Activated CD8-positive, alpha-beta memory T cell treated with anti-CD3 and anti-CD28 coated beads for 1 hour (primary cell): ENCODE measurements around the gene CPZ.
A peak's percentile ranks its signal among the peaks of the same experiment; 100 is the strongest.

ENCODE experiments used
- DNase-seq, 2 donors: peaks; one replicate each; pipeline ENCODE4 v3.0.0-alpha.2; 2020; ENCODE audit warnings: low read depth in 1 of 2; ENCODE audit errors: extremely low read depth in 1 of 2

The CPZ gene

DNA sequence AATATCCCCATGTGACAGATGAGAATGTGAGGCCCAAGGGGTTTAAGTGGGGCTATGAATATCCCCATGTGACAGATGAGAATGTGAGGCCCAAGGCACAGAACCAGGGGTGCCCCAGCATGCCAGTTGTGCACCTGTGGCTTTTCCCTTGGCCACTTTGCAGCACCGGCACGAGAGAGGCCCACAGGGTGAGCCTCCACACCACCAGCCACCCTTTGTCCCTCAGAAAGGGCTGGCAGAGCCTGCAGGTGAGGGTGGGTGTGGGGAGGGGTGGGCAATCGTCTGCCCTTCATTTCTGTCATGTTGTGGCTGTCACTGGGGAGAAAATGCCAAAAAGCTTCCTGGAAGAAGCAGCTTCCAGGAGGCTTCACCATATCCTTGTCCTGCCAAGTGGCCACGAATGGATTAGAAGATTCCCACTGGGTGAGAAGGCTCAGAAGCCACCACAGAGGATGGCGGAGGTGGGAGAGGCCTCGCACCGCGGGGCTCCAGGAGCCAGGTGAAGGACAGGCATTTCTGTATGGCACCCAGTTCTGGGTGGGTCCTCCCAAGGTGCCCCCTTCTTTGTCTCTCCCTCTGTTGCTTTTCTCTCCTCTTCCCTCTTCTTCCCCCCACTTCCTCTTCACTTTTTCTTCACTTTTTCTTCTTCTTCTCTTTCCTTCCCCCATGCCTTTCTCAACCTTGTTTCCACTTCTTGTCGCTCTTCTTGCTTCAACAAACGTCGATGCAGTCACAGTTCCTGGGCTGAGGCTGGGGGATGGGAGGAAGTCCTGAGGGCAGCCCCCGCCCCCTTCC, 12.8 kb upstream of the CPZ start:
- no peak for DNase-seq

DNA sequence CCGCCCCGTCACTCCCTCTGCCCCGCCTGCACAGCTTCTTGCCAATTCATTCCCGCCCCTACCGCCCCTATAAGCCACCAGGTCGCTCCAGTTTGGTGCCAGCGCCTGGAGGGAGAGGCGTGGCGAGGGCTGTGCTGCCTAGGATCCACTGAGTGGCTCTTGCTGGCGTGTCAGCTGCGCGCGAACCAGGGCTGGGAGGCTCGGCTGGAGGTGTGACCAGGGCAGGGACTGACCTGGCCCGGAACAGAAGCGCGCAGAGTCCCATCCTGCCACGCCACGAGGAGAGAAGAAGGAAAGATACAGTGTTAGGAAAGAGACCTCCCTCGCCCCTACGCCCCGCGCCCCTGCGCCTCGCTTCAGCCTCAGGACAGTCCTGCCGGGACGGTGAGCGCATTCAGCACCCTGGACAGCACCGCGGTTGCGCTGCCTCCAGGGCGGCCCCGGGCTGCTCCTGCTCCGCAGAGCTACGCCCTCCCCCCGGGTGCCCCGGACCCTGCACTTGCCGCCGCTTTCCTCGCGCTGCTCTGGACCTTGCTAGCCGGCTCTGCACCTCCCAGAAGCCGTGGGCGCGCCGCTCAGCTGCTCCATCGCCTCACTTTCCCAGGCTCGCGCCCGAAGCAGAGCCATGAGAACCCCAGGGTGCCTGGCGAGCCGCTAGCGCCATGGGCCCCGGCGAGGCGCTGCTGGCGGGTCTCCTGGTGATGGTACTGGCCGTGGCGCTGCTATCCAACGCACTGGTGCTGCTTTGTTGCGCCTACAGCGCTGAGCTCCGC, 12.1 kb upstream of the CPZ start, which contains the start of gene GPR78:
Gene GPR78, plus strand, starts transcription at position 72 of the 773 bp plus-strand sequence. Its CDS starts 591 bp downstream, at position 663.
- peak in 1 of 2 donors; percentile 8 for DNase-seq

DNA sequence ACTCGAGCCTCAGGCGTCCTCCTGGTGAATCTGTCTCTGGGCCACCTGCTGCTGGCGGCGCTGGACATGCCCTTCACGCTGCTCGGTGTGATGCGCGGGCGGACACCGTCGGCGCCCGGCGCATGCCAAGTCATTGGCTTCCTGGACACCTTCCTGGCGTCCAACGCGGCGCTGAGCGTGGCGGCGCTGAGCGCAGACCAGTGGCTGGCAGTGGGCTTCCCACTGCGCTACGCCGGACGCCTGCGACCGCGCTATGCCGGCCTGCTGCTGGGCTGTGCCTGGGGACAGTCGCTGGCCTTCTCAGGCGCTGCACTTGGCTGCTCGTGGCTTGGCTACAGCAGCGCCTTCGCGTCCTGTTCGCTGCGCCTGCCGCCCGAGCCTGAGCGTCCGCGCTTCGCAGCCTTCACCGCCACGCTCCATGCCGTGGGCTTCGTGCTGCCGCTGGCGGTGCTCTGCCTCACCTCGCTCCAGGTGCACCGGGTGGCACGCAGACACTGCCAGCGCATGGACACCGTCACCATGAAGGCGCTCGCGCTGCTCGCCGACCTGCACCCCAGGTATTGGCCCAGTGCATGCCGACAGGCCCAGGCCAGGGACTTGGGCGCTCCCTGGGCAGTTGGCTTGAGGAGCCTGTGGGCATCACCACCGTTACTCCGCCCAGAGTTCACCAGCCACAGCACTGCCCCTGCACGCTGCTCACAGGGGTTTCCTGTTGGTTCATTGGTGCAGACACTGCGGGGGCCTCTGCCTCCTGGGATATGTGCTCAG, 11.3 kb upstream of the CPZ start:
- no peak for DNase-seq

DNA sequence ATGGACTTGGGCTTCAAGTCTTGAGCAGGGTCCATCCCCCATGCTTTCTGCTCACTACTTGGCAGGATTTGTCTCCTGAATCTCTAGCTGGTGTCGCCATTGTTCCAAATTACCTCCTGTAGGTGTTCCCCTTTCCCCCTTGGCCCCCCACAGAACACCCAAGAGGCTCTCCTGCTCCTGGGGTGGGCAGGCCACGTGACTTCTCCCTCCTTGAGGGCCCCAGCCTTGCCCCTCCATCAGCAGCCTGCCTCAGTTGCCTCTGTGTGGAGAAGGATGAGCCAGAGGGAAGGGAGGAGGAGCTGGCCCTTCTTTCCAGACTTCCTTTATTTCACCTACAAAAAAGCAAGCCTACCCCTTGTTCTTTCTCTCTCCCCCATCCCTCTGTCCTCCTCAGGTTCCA, 10.5 kb upstream of the CPZ start:
- no peak for DNase-seq

DNA sequence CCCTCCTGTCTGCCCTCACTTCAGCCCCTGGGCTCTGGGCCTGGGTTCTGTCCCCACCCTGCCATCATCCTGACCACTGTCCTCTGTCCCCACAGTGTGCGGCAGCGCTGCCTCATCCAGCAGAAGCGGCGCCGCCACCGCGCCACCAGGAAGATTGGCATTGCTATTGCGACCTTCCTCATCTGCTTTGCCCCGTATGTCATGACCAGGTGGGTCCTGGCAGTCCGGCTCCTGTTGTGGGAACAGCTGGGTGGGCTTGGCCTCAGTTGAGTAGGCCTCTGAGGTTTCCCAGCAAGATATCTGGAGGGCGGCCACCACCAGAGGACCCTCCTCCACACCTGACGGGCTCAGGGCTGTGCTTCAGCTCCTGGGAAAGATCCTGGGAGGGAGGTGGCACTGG, 10.1 kb upstream of the CPZ start:
- DNase-seq: no peak

DNA sequence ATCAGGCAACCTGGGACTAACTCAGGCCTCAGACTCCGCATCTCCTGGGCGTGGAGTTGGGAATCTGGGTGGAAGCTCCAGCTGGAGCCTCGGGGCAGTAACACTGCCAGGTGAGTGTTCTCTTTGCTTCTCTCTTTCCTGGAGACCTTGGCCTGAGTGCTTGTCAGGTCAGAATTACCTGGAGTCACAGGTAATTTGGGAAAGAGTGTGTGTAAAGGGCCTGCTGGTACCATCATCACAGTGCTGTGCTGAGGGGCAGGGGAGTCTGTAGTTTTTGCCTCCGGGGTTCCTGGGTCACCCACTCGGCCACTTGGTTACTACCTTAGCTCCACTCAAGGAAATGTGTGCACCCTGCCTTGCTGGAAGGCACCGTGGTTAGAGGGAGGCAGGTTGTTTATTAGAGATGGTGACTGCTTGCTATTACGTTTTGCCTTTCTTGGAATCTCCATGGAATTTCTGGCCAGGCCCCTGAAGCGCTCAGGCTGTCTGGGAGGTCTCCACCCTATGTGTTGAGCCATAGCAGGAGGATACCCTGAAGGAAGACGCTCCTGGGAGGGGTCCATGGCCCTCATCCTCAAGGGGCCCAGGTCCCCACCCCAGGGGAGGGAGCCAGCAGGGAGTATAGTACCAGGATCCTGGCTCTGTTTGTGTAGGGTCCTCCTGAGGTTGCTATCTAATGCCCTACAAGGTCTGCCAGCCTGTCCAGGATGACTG, 9.5 kb upstream of the CPZ start:
- DNase-seq: no peak

DNA sequence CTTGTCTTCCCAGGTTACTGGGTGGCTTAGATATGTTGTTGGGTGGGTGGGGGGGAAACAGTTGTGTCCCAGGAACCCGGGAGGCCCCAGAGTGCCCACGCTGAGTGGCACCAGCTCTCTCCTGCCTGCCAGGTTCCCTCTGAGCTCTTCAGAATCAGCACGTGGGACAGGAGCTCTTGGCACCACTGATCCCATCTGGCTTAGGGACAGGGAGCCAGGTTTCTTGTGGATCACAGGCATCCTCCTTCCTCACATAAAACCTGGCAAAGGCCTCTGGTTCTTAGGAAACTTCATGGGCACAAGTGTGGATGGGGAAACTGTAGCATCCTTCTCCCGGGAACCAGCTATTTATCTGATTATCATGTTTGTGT, 8.9 kb upstream of the CPZ start:
- no peak for DNase-seq

DNA sequence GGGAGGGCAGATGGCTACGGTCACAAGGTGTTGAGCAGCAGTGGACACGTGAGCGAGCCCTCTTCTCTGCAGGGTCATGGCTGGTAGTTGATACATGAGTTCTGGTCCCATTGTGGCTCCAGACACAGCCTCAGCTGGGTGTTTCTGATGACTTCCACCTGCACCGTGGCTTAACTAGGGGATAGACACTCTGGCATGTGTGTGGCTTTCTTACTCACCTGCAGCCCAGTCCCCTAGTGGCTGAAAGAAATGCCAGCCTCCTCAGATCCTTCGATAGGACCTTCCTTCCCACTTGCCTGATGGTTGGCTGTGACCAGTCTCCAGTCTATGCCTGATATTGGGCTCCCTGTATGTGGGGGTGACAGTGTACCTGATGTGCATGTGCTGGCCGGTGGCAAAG, 7.4 kb upstream of the CPZ start:
- DNase-seq: no peak

DNA sequence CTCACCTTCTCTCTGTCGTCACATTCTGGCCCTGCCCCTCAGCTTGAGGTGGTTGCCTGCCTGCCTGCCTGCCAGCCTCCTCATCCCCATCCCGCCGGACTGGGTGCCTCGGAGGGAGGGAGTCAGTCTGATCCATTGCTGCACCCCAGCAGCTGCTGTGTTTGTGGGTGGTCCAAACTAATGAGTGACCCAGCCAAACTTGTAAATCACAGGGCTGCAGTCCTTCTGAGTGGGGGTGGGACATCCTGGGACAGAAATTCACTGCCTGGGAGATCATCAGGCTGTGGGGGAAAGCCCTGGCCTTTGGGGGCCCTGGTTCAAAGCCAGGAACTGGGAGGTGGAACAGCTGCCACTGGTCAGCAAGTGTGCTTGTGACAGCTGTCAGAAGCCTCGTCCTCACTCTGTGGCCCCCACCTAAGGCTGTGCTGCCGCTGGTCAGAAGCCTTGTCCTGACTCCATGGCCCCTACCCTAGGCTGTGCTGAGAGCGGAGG, 6.8 kb upstream of the CPZ start:
- no peak for DNase-seq

DNA sequence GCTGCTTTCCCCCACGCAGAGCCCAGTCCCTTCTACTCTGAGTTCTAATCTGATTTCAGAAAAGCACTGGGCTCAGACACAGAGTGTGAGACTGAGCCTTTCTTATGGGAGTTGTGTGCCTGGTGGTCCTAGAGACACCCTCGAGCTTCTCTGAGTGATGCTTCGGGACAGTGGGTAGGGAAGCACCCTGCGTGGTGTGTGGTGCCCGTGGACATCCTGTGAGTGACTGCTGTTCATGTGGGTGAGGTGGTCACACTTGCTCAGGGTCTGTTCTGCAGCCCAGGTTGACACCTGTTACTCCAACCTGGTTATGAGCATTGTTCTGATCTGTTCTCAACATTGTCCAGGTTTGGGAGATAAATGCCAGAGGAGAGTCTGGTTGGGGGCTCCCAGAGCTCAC, 6.3 kb upstream of the CPZ start:
- no peak for DNase-seq

DNA sequence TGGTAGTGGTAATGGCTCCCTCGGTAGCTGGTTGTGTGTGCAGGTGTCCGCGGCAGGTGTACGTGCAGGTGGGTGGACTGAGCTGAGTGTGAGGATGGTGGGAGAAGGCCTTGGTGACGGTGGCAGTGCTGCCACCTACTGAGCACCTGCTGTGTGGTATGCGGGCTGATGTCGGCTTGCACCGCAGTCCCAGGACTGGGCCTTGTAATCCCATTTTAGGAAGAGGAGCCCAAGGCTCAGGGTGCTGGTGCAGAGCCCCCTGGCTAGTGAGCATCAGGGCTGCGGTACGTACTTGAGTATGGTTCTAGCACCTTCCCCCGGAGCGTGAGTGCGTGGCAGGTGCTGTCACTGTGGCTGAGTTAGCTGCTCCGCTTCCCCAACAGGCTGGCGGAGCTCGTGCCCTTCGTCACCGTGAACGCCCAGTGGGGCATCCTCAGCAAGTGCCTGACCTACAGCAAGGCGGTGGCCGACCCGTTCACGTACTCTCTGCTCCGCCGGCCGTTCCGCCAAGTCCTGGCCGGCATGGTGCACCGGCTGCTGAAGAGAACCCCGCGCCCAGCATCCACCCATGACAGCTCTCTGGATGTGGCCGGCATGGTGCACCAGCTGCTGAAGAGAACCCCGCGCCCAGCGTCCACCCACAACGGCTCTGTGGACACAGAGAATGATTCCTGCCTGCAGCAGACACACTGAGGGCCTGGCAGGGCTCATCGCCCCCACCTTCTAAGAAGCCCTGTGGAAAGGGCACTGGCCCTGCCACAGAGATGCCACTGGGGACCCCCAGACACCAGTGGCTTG, 5.7 kb upstream of the CPZ start:
- DNase-seq: no peak

DNA sequence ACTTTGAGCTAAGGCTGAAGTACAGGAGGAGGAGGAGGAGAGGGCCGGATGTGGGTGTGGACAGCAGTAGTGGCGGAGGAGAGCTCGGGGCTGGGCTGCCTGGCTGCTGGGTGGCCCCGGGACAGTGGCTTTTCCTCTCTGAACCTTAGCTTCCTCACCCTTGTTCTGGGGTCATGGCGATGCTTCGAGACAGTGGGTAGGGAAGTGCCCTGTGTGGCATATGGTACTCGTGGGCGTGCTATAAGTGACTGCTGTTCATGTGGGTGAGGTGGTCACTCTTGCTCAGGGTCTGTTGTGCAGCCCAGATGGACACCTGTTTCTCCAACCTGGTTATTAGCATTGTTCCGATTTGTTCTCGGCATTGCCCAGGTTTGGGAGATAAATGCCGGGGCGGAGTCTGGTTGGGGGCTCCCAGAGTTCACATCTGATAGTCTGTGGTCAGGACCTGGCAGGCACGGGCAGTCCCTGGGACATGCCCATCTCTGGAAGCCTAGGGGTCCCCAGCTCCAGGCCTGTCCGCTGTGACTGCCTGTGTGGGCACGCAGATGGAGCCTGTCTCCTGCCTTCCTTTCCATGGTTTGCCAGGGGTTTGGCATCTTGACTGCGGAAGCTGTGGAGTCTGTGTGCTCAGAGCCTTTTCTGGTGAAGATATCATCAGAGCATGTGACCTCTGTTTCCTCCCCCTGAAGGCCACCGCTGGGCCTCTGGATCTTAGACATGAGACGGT, 4.9 kb upstream of the CPZ start:
- DNase-seq: no peak

DNA sequence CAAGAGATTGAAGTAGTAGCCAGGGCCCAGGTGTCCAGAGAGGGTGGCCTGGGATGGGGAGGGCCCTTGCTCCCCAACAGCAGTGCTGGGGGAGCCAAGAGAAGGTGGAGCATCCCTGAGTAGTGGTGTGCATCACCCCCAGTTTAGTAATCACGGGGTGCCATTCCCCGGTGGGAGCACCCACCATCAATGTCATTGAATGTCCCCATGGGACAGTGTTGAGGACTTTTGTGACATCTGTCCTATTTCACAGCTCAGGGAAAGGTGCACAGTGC, 4.4 kb upstream of the CPZ start:
- no peak for DNase-seq

DNA sequence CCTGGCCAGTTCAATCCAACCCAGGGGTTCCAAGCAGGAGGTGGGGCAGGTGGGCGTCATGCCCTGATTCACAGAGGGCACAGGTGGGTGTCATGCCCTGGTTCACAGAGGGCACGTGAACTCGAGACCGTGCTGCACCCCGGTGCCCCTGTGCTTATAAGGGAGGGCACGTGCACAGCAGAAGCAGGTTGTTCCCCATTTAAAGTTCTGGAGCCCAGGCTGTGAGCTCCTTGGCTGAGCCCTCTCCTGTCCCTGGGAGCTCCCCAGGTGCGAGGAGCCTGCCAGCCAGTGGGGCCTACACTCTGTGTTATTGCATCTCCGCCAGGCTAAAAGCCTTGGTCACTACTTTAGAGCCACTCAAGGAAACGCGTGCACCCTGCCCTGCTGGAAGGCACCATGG, 3.2 kb upstream of the CPZ start:
- DNase-seq: no peak

DNA sequence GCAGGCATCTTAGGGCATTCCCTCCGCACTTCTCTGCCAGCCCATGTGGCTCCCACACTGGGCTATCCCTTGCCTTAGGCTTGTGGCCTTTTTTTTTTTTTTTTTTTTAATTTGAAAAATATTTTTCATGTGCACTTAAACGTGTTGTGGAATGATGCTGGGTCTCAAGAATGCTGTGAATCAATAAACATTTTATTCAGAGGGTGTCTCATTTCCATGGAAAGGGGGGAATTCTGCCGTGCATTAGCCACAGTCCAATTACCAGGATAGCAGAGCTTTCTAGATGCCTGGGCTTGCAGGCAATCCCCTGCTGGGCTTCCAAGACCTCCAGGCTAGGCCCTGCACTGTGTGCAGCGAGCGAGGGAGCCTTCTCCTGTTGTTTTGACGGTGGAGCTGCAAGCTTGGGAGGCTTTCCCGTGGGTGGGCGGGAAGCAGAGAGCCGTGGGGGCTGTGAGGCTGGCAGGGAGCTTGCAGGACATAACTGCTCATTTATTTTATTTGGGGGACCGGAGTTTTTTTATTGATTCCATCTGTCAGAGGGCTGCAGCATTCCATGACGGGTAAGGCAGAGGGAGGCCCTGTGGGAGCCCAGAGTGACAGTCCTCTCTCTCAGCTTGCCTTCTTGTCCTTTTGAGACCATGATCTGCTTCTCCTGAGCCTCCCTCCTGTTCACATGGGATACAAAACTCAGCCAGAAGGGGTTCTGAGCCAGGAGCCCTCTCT, 2.6 kb upstream of the CPZ start:
- DNase-seq: no peak

DNA sequence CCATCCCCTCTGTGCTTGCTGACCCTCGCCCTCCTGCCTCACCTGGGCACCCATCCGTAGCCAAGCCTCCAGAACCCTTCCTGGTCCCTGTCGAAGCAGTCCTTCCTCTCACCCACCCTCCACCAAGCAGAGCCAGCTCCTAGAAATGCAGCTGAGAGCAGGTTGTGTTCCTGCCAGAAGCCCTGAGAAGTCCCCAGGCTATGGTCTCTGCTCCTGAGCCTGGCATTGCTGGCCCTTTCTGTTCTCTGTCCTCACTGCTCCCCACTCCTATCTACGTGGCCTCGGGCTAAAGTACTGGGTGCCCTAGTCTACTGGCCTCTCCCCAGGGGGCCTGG, 2.1 kb upstream of the CPZ start:
- no peak for DNase-seq

DNA sequence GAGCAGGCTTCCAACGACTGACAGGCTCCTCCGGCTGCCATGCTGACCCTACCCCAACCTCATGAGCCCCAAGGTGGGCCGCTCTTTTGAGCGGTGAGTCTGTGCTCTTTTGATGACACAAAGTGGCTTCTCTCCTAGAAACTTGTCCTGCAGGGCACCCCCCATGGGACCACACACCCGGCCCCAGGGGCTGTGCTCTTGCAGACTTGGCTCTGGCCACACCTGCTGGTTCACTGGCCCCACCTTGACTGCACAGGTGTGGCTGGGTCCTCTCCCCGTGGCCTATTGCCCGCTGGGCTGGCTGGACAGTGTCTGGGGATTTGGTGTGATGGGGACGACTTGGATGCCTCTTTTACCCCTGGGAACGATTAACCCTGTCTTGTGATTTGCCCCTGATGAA, 1.5 kb upstream of the CPZ start:
- no peak for DNase-seq

DNA sequence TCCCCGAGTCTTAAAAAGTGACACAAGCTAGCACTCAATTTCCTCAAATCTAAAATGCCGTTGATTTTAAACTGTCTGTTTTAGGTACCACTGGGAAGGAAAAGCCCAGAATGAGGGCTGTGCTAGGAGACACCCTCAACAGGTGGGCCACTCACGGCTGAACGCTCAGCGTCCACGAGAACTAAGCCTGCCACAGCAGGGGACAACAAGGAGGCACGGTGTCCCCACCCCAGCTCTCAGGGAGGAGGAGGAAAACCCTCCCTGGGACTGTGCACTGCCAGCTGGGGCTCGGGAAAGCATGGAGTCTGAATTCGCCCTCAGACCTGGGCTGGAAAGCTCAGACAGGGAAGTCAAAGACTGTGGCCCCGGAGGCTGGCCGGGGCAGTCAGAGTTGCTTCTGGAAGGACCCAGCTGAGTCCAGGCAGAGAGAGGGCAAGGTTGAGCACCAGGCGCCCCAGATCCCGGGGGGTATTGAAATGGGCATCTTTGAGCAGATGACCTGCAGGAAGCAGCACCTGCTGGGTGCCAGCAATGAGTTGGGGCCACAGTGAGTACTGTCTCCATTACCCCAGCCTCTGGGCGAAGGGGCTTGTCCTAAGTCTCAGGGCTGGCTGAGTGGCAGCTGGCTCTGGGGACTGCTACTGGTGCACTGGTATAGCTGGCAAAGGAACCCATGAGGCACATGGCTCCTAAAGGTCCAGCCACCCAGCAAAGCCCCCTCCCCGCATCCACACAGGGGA, 769 bp upstream of the CPZ start:
- no peak for DNase-seq
